Measurements from ENCODE around the gene ZNF217.
"Not testable (repeated sequence)": the region's sequence is repeated elsewhere in the genome, so short reads cannot be mapped to it uniquely, and the experiment has no call there.

Gene ZNF217

GRCh38 chr20:53595742-53596141 lies 2.1 kb upstream of the ZNF217 start:
- H2AFZ ChIP-seq (ENCODE audit: low read length); H4K20me1 ChIP-seq (ENCODE audit: insufficient read depth, low read length); H3K27me3 ChIP-seq (ENCODE audit: insufficient read depth, low read length); H3K9me3 ChIP-seq (ENCODE audit: low read length); H3F3A ChIP-seq (ENCODE audit: insufficient read depth, low read length); H3K9me2 ChIP-seq (ENCODE audit: low read depth, low read length); H3K36me3 ChIP-seq (ENCODE audit: insufficient read depth, low read length): not testable (repeated sequence)
- Histone ChIP-seq H3K79me2 (ENCODE audit: insufficient read depth, low read length) (peaks cover 43% of the 10 kb centered on the region), H3K4me1 (ENCODE audit: insufficient read depth, low read length, severe bottlenecking) (peaks cover 54% of the 10 kb centered on the region), H3K4me3 (ENCODE audit: low read depth, low read length, poor library complexity, severe bottlenecking) (peak overlapping the region; percentile 65), H3K9ac (ENCODE audit: low read length) (peak overlapping the region; percentile 73), H3K4me2 (ENCODE audit: low read length) (peak overlapping the region; percentile 70), H3K27ac (ENCODE audit: low read depth, low read length, poor library complexity, severe bottlenecking) (peak overlapping the region; percentile 84)

- Histone ChIP-seq H4K20me1 (ENCODE audit: insufficient read depth, low read length) (no peaks in the 10 kb centered on the region), H3K27ac (ENCODE audit: low read depth, low read length, poor library complexity, severe bottlenecking) (peak overlapping the region; percentile 84), H3K9me2 (ENCODE audit: low read depth, low read length) (no peaks in the 10 kb centered on the region), H2AFZ (ENCODE audit: low read length) (no peak overlapping the region), H3K36me3 (ENCODE audit: insufficient read depth, low read length) (no peaks in the 10 kb centered on the region), H3K79me2 (ENCODE audit: insufficient read depth, low read length) (peaks cover 51% of the 10 kb centered on the region), H3F3A (ENCODE audit: insufficient read depth, low read length) (peaks cover 3% of the 10 kb centered on the region; the same call in 1 of the 2 replicates), H3K27me3 (ENCODE audit: insufficient read depth, low read length) (no peaks in the 10 kb centered on the region), H3K4me1 (ENCODE audit: insufficient read depth, low read length, severe bottlenecking) (peaks cover 60% of the 10 kb centered on the region), H3K9me3 (ENCODE audit: low read length) (no peaks in the 10 kb centered on the region), H3K4me3 (ENCODE audit: low read depth, low read length, poor library complexity, severe bottlenecking) (peak overlapping the region; percentile 65), H3K9ac (ENCODE audit: low read length) (peak overlapping the region; percentile 73), H3K4me2 (ENCODE audit: low read length) (peak overlapping the region; percentile 70)
- TF ChIP-seq EZH2 (IDR thresholded peaks at IDR 0.05; ENCODE audit: borderline replicate concordance, low read length) (no peak), CTCF (IDR thresholded peaks at IDR 0.05; ENCODE audit: low read length) (no peak)
These were observed 1.4 kb upstream of the ZNF217 start for GRCh38 chr20:53595018-53595378.

GRCh38 chr20:53594068-53595017 lies 704 bp upstream of the ZNF217 start:
- peak overlapping the region; percentile 84 for H3K27ac ChIP-seq (ENCODE audit: low read depth, low read length, poor library complexity, severe bottlenecking)
- no peaks in the 10 kb centered on the region for H4K20me1 ChIP-seq (ENCODE audit: insufficient read depth, low read length)
- H3K4me3 ChIP-seq (ENCODE audit: low read depth, low read length, poor library complexity, severe bottlenecking), result peak overlapping the region; percentile 98
- no peaks in the 10 kb centered on the region for H3K9me3 ChIP-seq (ENCODE audit: low read length)
- peaks cover 57% of the 10 kb centered on the region for H3K79me2 ChIP-seq (ENCODE audit: insufficient read depth, low read length)
- TF ChIP-seq EZH2 (IDR thresholded peaks at IDR 0.05; ENCODE audit: borderline replicate concordance, low read length) (no peak), CTCF (IDR thresholded peaks at IDR 0.05; ENCODE audit: low read length) (peak; percentile 28)
- H3K9ac ChIP-seq (ENCODE audit: low read length), result peak overlapping the region; percentile 73
- H3K27me3 ChIP-seq (ENCODE audit: insufficient read depth, low read length), result no peaks in the 10 kb centered on the region
- H3K9me2 ChIP-seq (ENCODE audit: low read depth, low read length), result no peaks in the 10 kb centered on the region
- peaks cover 3% of the 10 kb centered on the region; the same call in 1 of the 2 replicates for H3F3A ChIP-seq (ENCODE audit: insufficient read depth, low read length)
- peak overlapping the region; percentile 70 for H3K4me2 ChIP-seq (ENCODE audit: low read length)
- H3K36me3 ChIP-seq (ENCODE audit: insufficient read depth, low read length), result no peaks in the 10 kb centered on the region
- no peak overlapping the region for H2AFZ ChIP-seq (ENCODE audit: low read length)
- peaks cover 61% of the 10 kb centered on the region for H3K4me1 ChIP-seq (ENCODE audit: insufficient read depth, low read length, severe bottlenecking)
